SK-N-MC (cell line): Measurements from ENCODE around the gene ZNF529.
A peak's percentile ranks its signal among the peaks of the same experiment; 100 is the strongest.

Experiments used
- DNase-seq: peaks from one replicate; pipeline ENCODE4 v3.0.0-alpha.2; 2011; ENCODE audit warnings: low read depth, low spot score
- H3K27ac ChIP-seq: fragments of 200-600 bp; sonication (generic); 2 replicates; pipeline ENCODE4 v1.5.1; 2016; ENCODE audit warnings: mixed run types
- H3K36me3 ChIP-seq: fragments of 200-600 bp; sonication (generic); 2 replicates; pipeline ENCODE4 v1.6.1; 2017; ENCODE audit warnings: antibody characterized with exemption, low read length, mixed read lengths; ENCODE audit not compliant: insufficient read depth
- H3K4me3 ChIP-seq: fragments of 200-600 bp; sonication (generic); 2 replicates; pipeline ENCODE4 v1.5.1; 2016
- H3K9ac ChIP-seq: fragments of 200-600 bp; sonication (generic); 2 replicates; pipeline ENCODE4 v1.8.0; 2017; ENCODE audit warnings: mixed run types, mixed read lengths; ENCODE audit not compliant: insufficient read length
- H3K9me3 ChIP-seq: fragments of 200-600 bp; sonication (generic); 2 replicates; pipeline ENCODE4 v1.6.1; 2017; ENCODE audit warnings: low read depth, mild to moderate bottlenecking, antibody characterized with exemption, low read length, moderate library complexity, mixed read lengths
- EZH2 ChIP-seq: fragments of 200-600 bp; sonication (generic); IDR thresholded peaks from one replicate; pipeline ENCODE4 v1.6.1; 2017; ENCODE audit warnings: antibody characterized with exemption
- FOXP2 ChIP-seq: optimal IDR thresholded peaks from 2 replicates; pipeline ENCODE3; 2011; ENCODE audit warnings: mild to moderate bottlenecking, moderate library complexity; ENCODE audit not compliant: insufficient read depth; ENCODE audit errors: extremely low read length, control extremely low read depth
- POLR2AphosphoS5 ChIP-seq: IDR thresholded peaks from 2 replicates; pipeline ENCODE4 v1.6.1; 2012; ENCODE audit warnings: mild to moderate bottlenecking, low read depth, low read length, borderline replicate concordance

The ZNF529 gene

GRCh38 chr19:36527873-36528193 lies 45.3 kb downstream of the ZNF529 start:
- no peak for TF ChIP-seq EZH2
- no peak for TF ChIP-seq POLR2AphosphoS5
- TF ChIP-seq FOXP2 = no peak
- H3K36me3 ChIP-seq = peaks cover 40% of the 10 kb centered on the region
- H3K4me3 ChIP-seq = peak overlapping the region; percentile 92
- DNase-seq = no peak
- peaks cover 17% of the 10 kb centered on the region; the same call in 1 of the 2 replicates for H3K9me3 ChIP-seq
- H3K9ac ChIP-seq = peak overlapping the region; percentile 96
- peak overlapping the region; percentile 96 for H3K27ac ChIP-seq

- Histone ChIP-seq H3K27ac (peak overlapping the region; percentile 96; the same call in 1 of the 2 replicates), H3K9ac (peak overlapping the region; percentile 96), H3K36me3 (peaks cover 45% of the 10 kb centered on the region), H3K4me3 (peak overlapping the region; percentile 92), H3K9me3 (peaks cover 19% of the 10 kb centered on the region; the same call in 1 of the 2 replicates)
- TF ChIP-seq POLR2AphosphoS5 (no peak), FOXP2 (no peak), EZH2 (no peak)
- DNase-seq = no peak
These were observed 45.8 kb downstream of the ZNF529 start for GRCh38 chr19:36527341-36527740.

- Histone ChIP-seq H3K4me3 (peak overlapping the region; percentile 92), H3K9ac (no peak overlapping the region), H3K36me3 (peaks cover 51% of the 10 kb centered on the region), H3K27ac (no peak overlapping the region), H3K9me3 (peaks cover 19% of the 10 kb centered on the region; the same call in 1 of the 2 replicates)
- DNase-seq = no peak
- TF ChIP-seq EZH2 (no peak), FOXP2 (no peak), POLR2AphosphoS5 (no peak)
These were observed 46.5 kb downstream of the ZNF529 start for GRCh38 chr19:36526581-36526980.

GRCh38 chr19:36524617-36525016 lies 48.5 kb downstream of the ZNF529 start:
- TF ChIP-seq POLR2AphosphoS5 = no peak
- no peak for TF ChIP-seq FOXP2
- TF ChIP-seq EZH2 = no peak
- Histone ChIP-seq H3K9me3 (peaks cover 21% of the 10 kb centered on the region), H3K9ac (no peak overlapping the region), H3K36me3 (peaks cover 62% of the 10 kb centered on the region), H3K27ac (no peak overlapping the region), H3K4me3 (no peak overlapping the region)
- no peak for DNase-seq

- peaks cover 48% of the 10 kb centered on the region for H3K9me3 ChIP-seq
- no peak for TF ChIP-seq POLR2AphosphoS5
- no peak for TF ChIP-seq FOXP2
- no peak for TF ChIP-seq EZH2
- no peak overlapping the region for H3K27ac ChIP-seq
- DNase-seq = no peak
- no peak overlapping the region for H3K9ac ChIP-seq
- no peak overlapping the region for H3K4me3 ChIP-seq
- H3K36me3 ChIP-seq = peaks cover 59% of the 10 kb centered on the region
These were observed 59.0 kb downstream of the ZNF529 start for GRCh38 chr19:36514012-36514612.

GRCh38 chr19:36508325-36508724 lies 64.8 kb downstream of the ZNF529 start:
- Histone ChIP-seq H3K36me3 (peaks cover 1% of the 10 kb centered on the region), H3K4me3 (no peak overlapping the region), H3K27ac (no peak overlapping the region), H3K9me3 (0 out of 2 replicates have a peak, but pooled peaks cover 3% of the 10 kb centered on the region), H3K9ac (no peak overlapping the region)
- TF ChIP-seq POLR2AphosphoS5 (no peak), EZH2 (no peak), FOXP2 (no peak)
- DNase-seq = no peak

GRCh38 chr19:36501973-36502372 lies 71.1 kb downstream of the ZNF529 start:
- DNase-seq = no peak
- Histone ChIP-seq H3K9me3 (no peaks in the 10 kb centered on the region), H3K36me3 (no peaks in the 10 kb centered on the region), H3K9ac (no peak overlapping the region), H3K4me3 (no peak overlapping the region), H3K27ac (no peak overlapping the region)
- no peak for TF ChIP-seq EZH2
- TF ChIP-seq FOXP2 = no peak
- TF ChIP-seq POLR2AphosphoS5 = no peak

- no peak overlapping the region for H3K27ac ChIP-seq
- H3K36me3 ChIP-seq = no peaks in the 10 kb centered on the region
- no peak overlapping the region for H3K9ac ChIP-seq
- no peak overlapping the region for H3K4me3 ChIP-seq
- no peak for DNase-seq
- TF ChIP-seq FOXP2 (no peak), EZH2 (no peak), POLR2AphosphoS5 (no peak)
- no peaks in the 10 kb centered on the region for H3K9me3 ChIP-seq
These were observed 76.1 kb downstream of the ZNF529 start for GRCh38 chr19:36497001-36497400.
